Upper lobe of left lung (tissue), 4 donors: ENCODE measurements around the gene FA2H.

ENCODE experiments used
- EP300 ChIP-seq, 4 donors: sonication (generic); formaldehyde crosslinking; IDR thresholded peaks; one replicate each; pipeline ENCODE4 v1.5.1; 2017; ENCODE audit warnings: antibody characterized with exemption in 4 of 4, control low read depth in 2 of 4
- POLR2A ChIP-seq, 4 donors: fragments of 450-650 bp; IDR thresholded peaks; one replicate each; pipeline ENCODE4 v1.5.1; 2016 to 2017; ENCODE audit warnings: antibody characterized with exemption in 4 of 4, mild to moderate bottlenecking in 2 of 4
- POLR2AphosphoS5 ChIP-seq, 2 donors: sonication (generic); formaldehyde crosslinking; IDR thresholded peaks; one replicate each; pipeline ENCODE4 v1.5.1; 2017; ENCODE audit warnings: antibody characterized with exemption in 2 of 2
- TF ChIP-seq, protein P1 (sequence below), 6 experiments: fragments of 450-650 bp in 4 of 6; fragments of 200-600 bp in 2 of 6; sonication (generic) in 2 of 6; IDR thresholded peaks; one replicate each; pipeline ENCODE4 v1.5.1; 2016 to 2019; ENCODE audit warnings: antibody characterized with exemption in 6 of 6

DNA sequence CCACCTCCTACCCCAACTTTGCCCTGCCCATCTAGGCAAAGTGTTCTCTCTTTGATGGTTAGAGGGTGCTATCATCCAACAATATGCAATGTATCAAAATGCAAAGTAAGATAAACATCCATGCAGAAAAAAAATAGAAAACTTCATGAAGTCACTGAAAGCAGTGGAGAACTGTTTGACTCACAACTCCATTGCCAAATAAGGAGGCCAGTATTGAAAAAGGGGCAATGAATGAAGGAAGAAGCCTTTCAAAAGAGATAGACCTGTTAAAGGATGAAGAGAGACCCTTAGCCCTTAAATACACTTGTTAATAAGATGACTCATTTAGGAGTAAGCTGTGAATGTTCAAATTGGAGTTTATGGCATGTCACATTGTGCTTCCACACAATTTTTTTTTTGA, 13.0 kb downstream of the FA2H start:
- TF ChIP-seq POLR2AphosphoS5 (IDR thresholded peaks at IDR 0.05) (no peak), POLR2A (IDR thresholded peaks at IDR 0.05) (no peak), EP300 (IDR thresholded peaks at IDR 0.05) (no peak)
- TF ChIP-seq, protein P1, sequence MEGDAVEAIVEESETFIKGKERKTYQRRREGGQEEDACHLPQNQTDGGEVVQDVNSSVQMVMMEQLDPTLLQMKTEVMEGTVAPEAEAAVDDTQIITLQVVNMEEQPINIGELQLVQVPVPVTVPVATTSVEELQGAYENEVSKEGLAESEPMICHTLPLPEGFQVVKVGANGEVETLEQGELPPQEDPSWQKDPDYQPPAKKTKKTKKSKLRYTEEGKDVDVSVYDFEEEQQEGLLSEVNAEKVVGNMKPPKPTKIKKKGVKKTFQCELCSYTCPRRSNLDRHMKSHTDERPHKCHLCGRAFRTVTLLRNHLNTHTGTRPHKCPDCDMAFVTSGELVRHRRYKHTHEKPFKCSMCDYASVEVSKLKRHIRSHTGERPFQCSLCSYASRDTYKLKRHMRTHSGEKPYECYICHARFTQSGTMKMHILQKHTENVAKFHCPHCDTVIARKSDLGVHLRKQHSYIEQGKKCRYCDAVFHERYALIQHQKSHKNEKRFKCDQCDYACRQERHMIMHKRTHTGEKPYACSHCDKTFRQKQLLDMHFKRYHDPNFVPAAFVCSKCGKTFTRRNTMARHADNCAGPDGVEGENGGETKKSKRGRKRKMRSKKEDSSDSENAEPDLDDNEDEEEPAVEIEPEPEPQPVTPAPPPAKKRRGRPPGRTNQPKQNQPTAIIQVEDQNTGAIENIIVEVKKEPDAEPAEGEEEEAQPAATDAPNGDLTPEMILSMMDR (IDR thresholded peaks at IDR 0.05): no peak
